Esophagus mucosa (tissue), 1 donor: ENCODE data around the gene KRTAP4-16. TPM values are rescaled to one million over a fixed set of nuclear protein-coding genes. Genes with fewer than 3 reads are reported as not detected.
"Not testable (repeated sequence)": the region's sequence is repeated elsewhere in the genome, so short reads cannot be mapped to it uniquely, and the experiment has no call there.

Source experiments
- ATAC-seq: fragments of 200-7000 bp; cut with Tn5 transposase; one replicate; pipeline ENCODE4 v1.9.1; 2020
- total RNA-seq: library from RNA; stranded (reverse); gene quantifications from one replicate; pipeline ENCODE4 v1.2.4, GENCODE V29; 2023
- donor health status: DM: yes; HTN: yes; CAD: no.

KRTAP4-16 gene
- total RNA-seq, 1 donor from 2014 or later: not detected

GRCh38 chr17:41118721-41119120 lies 16.7 kb upstream of the KRTAP4-16 start:
- ATAC-seq: no peak

GRCh38 chr17:41117846-41118386 lies 15.9 kb upstream of the KRTAP4-16 start, which contains the start of gene KRTAP4-11:
TSS of gene KRTAP4-11 (minus strand) at chr17:41118373. CDS start at chr17:41118315, 58 bp downstream.
- not testable (repeated sequence) for ATAC-seq

GRCh38 chr17:41116297-41116696 lies 14.3 kb upstream of the KRTAP4-16 start:
- ATAC-seq: no peak

GRCh38 chr17:41111151-41111885 lies 9.3 kb upstream of the KRTAP4-16 start:
- ATAC-seq: no peak

- not testable (repeated sequence) for ATAC-seq
Measured at GRCh38 chr17:41108728-41109386, 6.8 kb upstream of the KRTAP4-16 start.

- no peak for ATAC-seq
Measured at GRCh38 chr17:41107941-41108450, 6.0 kb upstream of the KRTAP4-16 start.

- ATAC-seq: not testable (repeated sequence)
Measured at GRCh38 chr17:41105347-41105746, 3.3 kb upstream of the KRTAP4-16 start, which contains the start of gene KRTAP4-9. TSS of gene KRTAP4-9 (plus strand) at chr17:41105389. CDS start at chr17:41105389, 0 bp downstream.

- ATAC-seq: peak; percentile 55
Measured at GRCh38 chr17:41104386-41105038, 2.5 kb upstream of the KRTAP4-16 start.

GRCh38 chr17:41103896-41104295 lies 1.9 kb upstream of the KRTAP4-16 start:
- ATAC-seq: no peak

GRCh38 chr17:41099682-41100480 lies 2.1 kb downstream of the KRTAP4-16 start:
- peak; percentile 54 for ATAC-seq

GRCh38 chr17:41098481-41098880 lies 3.5 kb downstream of the KRTAP4-16 start:
- ATAC-seq: no peak

GRCh38 chr17:41098042-41098441 lies 4.0 kb downstream of the KRTAP4-16 start, which contains the start of gene KRTAP4-8:
TSS of gene KRTAP4-8 (minus strand) at chr17:41098142. CDS start at chr17:41098084, 58 bp downstream.
- no peak for ATAC-seq

- ATAC-seq: no peak
Measured at GRCh38 chr17:41096055-41096454, 6.0 kb downstream of the KRTAP4-16 start.

- ATAC-seq: not testable (repeated sequence)
Measured at GRCh38 chr17:41088760-41089352, 13.2 kb downstream of the KRTAP4-16 start.

- ATAC-seq: not testable (repeated sequence)
Measured at GRCh38 chr17:41084100-41084856, 17.7 kb downstream of the KRTAP4-16 start, which contains the start of gene KRTAP4-7. TSS of gene KRTAP4-7 (plus strand) at chr17:41084150. CDS start at chr17:41084207, 57 bp downstream.

- ATAC-seq: peak; percentile 52
Measured at GRCh38 chr17:41083427-41083826, 18.6 kb downstream of the KRTAP4-16 start.

GRCh38 chr17:41082626-41083025 lies 19.4 kb downstream of the KRTAP4-16 start:
- no peak for ATAC-seq

- no peak for ATAC-seq
Measured at GRCh38 chr17:41076788-41077187, 25.2 kb downstream of the KRTAP4-16 start.

- no peak for ATAC-seq
Measured at GRCh38 chr17:41073676-41074075, 28.3 kb downstream of the KRTAP4-16 start.
